Karpas-422 (cell line): ENCODE data around the gene MS4A15. TPM values are rescaled to one million over a fixed set of nuclear protein-coding genes. Genes with fewer than 3 reads are reported as not detected.
"Not testable (repeated sequence)": the region's sequence is repeated elsewhere in the genome, so short reads cannot be mapped to it uniquely, and the experiment has no call there.

ENCODE experiments used
- DNase-seq: peaks from one replicate; pipeline ENCODE4 v3.0.0-alpha.2; 2015
- H2AFZ ChIP-seq: fragments of 200-600 bp; sonication (generic); 2 replicates; pipeline ENCODE4 v1.6.1; 2014; ENCODE audit warnings: antibody characterized with exemption, low read length, mixed read lengths
- H3K27ac ChIP-seq: fragments of 200-600 bp; sonication (generic); 2 replicates; pipeline ENCODE4 v1.5.1; 2014; ENCODE audit warnings: mild to moderate bottlenecking, low read length, moderate library complexity
- H3K27me3 ChIP-seq: fragments of 200-600 bp; sonication (generic); 2 replicates; pipeline ENCODE4 v1.6.1; 2014; ENCODE audit warnings: low read length, mixed read lengths
- H3K36me3 ChIP-seq: fragments of 200-600 bp; sonication (generic); 2 replicates; pipeline ENCODE4 v1.6.1; 2014; ENCODE audit warnings: low read length, mixed read lengths; ENCODE audit not compliant: insufficient read depth
- H3K4me1 ChIP-seq: fragments of 200-600 bp; sonication (generic); 2 replicates; pipeline ENCODE4 v1.6.1; 2014; ENCODE audit warnings: mild to moderate bottlenecking, low read length, mixed read lengths
- H3K4me2 ChIP-seq: fragments of 200-600 bp; sonication (generic); 2 replicates; pipeline ENCODE4 v1.6.1; 2014; ENCODE audit warnings: low read length, low read depth, mild to moderate bottlenecking; ENCODE audit not compliant: poor library complexity, severe bottlenecking
- H3K4me3 ChIP-seq: fragments of 200-600 bp; sonication (generic); 2 replicates; pipeline ENCODE4 v1.5.1; 2014; ENCODE audit warnings: mild to moderate bottlenecking, antibody characterized with exemption, low read length, mixed read lengths
- H3K79me2 ChIP-seq: fragments of 200-600 bp; sonication (generic); 2 replicates; pipeline ENCODE4 v1.6.1; 2014; ENCODE audit warnings: mild to moderate bottlenecking, low read length, mixed read lengths
- H3K9ac ChIP-seq: fragments of 200-600 bp; sonication (generic); 2 replicates; pipeline ENCODE4 v1.6.0; 2014; ENCODE audit warnings: low read length
- H3K9me2 ChIP-seq: fragments of 200-600 bp; sonication (generic), shearing (Covaris generic); replicated peaks from 2 replicates; pipeline ENCODE4 v1.6.0; 2014; ENCODE audit warnings: mild to moderate bottlenecking, low read length, moderate library complexity; ENCODE audit not compliant: insufficient read depth
- H3K9me3 ChIP-seq: fragments of 300-700, 200-600 bp; sonication (generic); 2 replicates; pipeline ENCODE4 v1.6.1; 2014; ENCODE audit warnings: low read length, mixed read lengths
- H4K20me1 ChIP-seq: fragments of 200-600 bp; sonication (generic); 2 replicates; pipeline ENCODE4 v1.6.1; 2014; ENCODE audit warnings: mild to moderate bottlenecking, antibody characterized with exemption, low read length, low read depth; ENCODE audit not compliant: insufficient read depth
- total RNA-seq: library from RNA; depleted of rRNA; stranded (reverse); fragments of >200 nt; shearing (Covaris generic); gene quantifications from 2 replicates; pipeline ENCODE4 v1.2.3, GENCODE V29; 2014; ENCODE audit warnings: low replicate concordance; rRNA removed

MS4A15 gene, protein sequence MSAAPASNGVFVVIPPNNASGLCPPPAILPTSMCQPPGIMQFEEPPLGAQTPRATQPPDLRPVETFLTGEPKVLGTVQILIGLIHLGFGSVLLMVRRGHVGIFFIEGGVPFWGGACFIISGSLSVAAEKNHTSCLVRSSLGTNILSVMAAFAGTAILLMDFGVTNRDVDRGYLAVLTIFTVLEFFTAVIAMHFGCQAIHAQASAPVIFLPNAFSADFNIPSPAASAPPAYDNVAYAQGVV
- not detected in 2 replicates for total RNA-seq

DNA sequence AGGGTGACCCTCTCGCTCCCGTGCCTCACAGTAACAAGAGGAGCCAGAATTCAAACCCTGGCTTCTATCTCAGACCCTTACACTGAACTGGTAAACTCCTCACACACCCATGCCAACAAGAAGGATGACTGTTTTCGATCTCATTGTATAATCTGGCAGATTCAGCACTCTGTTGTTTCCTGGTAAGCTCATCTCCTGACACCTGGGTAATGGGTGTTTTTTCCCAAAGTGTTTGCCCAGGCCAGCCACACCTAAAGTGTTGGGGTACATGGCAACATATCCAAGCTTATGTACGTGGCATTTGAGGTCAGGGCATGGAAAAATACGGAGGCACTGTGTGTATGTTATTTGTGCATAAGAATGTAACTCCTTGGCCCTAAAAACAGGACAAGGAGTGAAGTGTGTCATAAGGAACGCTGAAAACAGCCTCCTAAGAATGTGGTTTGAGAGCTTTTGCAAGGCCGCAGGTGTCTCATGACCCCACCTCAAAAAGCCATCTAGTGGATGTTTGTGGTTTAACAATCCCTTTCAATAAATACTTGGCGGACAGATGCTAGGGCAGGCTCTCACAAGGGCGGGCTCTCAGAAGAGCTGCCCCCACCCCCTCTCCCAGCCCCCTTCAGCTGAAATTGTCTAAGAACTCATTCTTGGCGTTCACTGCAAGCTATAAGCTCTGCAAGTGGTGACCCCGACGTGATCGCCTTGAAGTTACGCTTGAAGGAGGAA, at the start of gene MS4A15:
Gene MS4A15 (plus strand): TSS at position 561 of the 726 bp plus-strand sequence. CDS start 6,867 bp downstream, outside the sequence.
- H3K79me2 ChIP-seq = no peaks in the 10 kb centered on the region
- H3K9me2 ChIP-seq = no peaks in the 10 kb centered on the region
- DNase-seq = peak; percentile 82
- H3K4me3 ChIP-seq = no peak within 1 kb of the TSS
- no peaks in the 10 kb centered on the region for H3K9me3 ChIP-seq
- no peak within 1 kb of the TSS for H3K4me2 ChIP-seq
- H3K9ac ChIP-seq = no peak within 1 kb of the TSS
- H3K36me3 ChIP-seq = no peaks in the 10 kb centered on the region
- H2AFZ ChIP-seq = no peak within 1 kb of the TSS
- peaks cover 21% of the 10 kb centered on the region for H3K4me1 ChIP-seq
- no peaks in the 10 kb centered on the region for H3K27me3 ChIP-seq
- H4K20me1 ChIP-seq = no peaks in the 10 kb centered on the region
- H3K27ac ChIP-seq = no peak within 1 kb of the TSS

DNA sequence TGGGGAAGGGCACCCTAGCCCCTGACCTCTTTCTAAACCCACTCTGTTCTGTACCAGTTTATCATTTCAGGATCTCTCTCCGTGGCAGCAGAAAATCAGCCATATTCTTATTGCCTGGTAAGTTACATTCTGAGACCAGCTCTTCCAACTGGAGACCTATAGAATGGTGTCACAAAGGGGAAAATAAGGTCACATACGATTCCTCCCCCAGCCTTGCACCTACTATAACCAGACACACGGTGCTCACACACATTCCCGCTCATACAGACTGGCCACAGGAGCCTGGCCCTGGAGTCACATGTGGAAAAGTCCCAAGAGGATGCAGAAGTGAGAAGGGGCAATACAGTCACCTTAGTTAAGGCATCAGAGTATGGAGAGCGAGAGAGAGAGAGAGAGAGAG, 49.7 kb upstream of the MS4A15 start:
- DNase-seq = no peak
- Histone ChIP-seq H3K27me3 (no peaks in the 10 kb centered on the region), H3K9me2 (no peaks in the 10 kb centered on the region), H3K79me2 (no peaks in the 10 kb centered on the region), H3K4me3 (no peak overlapping the region), H3K9ac (no peak overlapping the region), H3K27ac (no peak overlapping the region), H3K4me2 (no peak overlapping the region), H3K9me3 (no peaks in the 10 kb centered on the region), H3K4me1 (peaks cover 3% of the 10 kb centered on the region; the same call in 1 of the 2 replicates), H4K20me1 (no peaks in the 10 kb centered on the region), H2AFZ (no peak overlapping the region), H3K36me3 (no peaks in the 10 kb centered on the region)

DNA sequence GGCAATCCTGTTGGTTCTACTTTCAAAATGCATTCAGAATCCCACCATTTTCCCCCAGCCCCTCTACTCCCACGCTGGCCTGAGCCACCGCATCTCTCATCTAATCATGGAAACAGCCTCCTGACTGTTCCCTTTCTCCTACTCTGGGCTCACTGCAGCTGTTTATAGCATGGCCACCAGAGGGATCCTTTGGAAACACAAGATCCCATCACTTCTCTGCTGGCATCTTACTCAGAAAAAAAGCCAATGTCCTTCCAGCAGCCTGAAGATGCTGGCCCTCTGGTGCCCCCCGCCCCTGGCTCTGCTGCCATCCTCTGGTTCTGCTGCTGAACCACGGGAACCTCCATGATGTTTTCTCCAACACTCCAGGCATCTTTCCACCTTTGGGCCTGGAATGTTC, 46.2 kb upstream of the MS4A15 start:
- Histone ChIP-seq H3K4me3 (no peak overlapping the region), H3K9me3 (no peaks in the 10 kb centered on the region), H3K9me2 (no peaks in the 10 kb centered on the region), H3K36me3 (no peaks in the 10 kb centered on the region), H2AFZ (no peak overlapping the region), H3K79me2 (no peaks in the 10 kb centered on the region), H4K20me1 (no peaks in the 10 kb centered on the region), H3K27me3 (no peaks in the 10 kb centered on the region), H3K27ac (no peak overlapping the region), H3K4me2 (no peak overlapping the region), H3K9ac (no peak overlapping the region), H3K4me1 (peaks cover 3% of the 10 kb centered on the region; the same call in 1 of the 2 replicates)
- DNase-seq = no peak

DNA sequence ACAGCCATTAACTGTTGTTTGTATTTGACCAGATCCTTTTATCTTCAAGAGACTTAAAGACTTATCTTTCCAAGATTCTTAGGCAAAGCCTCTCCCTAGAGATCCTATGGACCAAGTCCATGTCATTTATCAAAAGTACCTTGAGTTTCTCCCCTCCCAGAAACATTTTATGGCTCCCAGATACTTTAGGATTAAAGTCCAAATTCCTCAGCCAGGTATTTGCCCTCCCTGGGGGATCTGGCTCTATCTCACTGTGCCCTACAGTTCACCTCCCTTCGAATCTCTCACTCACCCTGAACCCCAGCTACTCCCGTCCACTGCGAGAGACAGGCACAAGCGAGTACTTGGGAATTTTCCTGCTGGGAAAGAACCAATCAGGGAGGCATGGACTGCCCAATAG, 45.4 kb upstream of the MS4A15 start:
- H3K4me2 ChIP-seq = no peak overlapping the region
- no peak for DNase-seq
- H3K4me1 ChIP-seq = peaks cover 3% of the 10 kb centered on the region; the same call in 1 of the 2 replicates
- no peak overlapping the region for H3K9ac ChIP-seq
- H2AFZ ChIP-seq = no peak overlapping the region
- no peak overlapping the region for H3K27ac ChIP-seq
- H3K9me3 ChIP-seq = no peaks in the 10 kb centered on the region
- no peaks in the 10 kb centered on the region for H3K27me3 ChIP-seq
- H3K36me3 ChIP-seq = no peaks in the 10 kb centered on the region
- no peak overlapping the region for H3K4me3 ChIP-seq
- H3K9me2 ChIP-seq = no peaks in the 10 kb centered on the region
- H4K20me1 ChIP-seq = no peaks in the 10 kb centered on the region
- no peaks in the 10 kb centered on the region for H3K79me2 ChIP-seq

DNA sequence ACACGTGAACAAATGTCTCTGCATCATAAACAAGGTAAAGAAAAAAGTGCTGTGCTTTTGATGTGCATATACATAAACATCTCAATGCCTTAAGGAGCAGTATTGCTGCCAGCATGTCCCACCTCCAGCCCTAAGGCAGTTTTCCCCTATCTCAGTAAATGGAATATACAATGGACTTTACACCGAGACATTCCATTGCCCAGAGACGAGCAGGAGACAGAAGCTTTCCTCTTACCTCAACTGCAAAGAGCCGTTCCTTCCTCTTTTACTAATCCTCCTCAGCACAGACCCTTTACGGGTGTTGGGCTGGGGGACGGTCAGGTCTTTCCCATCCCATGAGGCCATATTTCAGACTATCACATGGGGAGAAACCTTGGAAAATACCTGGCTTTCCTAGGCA, 43.2 kb upstream of the MS4A15 start:
- not testable (repeated sequence) for DNase-seq, H3K27ac ChIP-seq, H4K20me1 ChIP-seq

DNA sequence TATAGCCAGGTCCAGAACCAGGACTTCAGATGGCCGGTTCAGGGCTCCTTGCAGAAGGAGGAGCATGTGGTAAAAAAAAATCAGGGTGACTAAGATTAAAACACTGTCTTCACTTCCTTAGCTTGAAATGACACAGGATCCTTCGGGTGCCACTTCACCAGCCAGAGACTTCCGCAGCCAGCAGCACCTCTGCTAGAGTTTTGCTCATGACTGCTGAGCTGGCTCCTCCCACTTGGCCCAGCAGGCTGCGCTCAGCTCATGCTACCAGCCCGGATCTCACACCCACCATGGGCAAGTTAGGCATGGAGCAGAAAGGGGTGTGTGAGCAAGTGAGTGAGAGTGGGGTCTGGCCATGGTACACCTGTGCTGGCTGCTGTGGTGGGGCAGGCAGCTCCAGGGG, 38.7 kb upstream of the MS4A15 start:
- Histone ChIP-seq H4K20me1 (no peaks in the 10 kb centered on the region), H3K9ac (no peak overlapping the region), H3K9me2 (no peaks in the 10 kb centered on the region)

More for the DNA sequence above, 43.2 kb upstream of the MS4A15 start:
- not testable (repeated sequence) for H3K4me2 ChIP-seq, H3K79me2 ChIP-seq, H3K4me3 ChIP-seq, H3K9me2 ChIP-seq, H2AFZ ChIP-seq, H3K9me3 ChIP-seq, H3K36me3 ChIP-seq, H3K9ac ChIP-seq, H3K4me1 ChIP-seq, H3K27me3 ChIP-seq

DNA sequence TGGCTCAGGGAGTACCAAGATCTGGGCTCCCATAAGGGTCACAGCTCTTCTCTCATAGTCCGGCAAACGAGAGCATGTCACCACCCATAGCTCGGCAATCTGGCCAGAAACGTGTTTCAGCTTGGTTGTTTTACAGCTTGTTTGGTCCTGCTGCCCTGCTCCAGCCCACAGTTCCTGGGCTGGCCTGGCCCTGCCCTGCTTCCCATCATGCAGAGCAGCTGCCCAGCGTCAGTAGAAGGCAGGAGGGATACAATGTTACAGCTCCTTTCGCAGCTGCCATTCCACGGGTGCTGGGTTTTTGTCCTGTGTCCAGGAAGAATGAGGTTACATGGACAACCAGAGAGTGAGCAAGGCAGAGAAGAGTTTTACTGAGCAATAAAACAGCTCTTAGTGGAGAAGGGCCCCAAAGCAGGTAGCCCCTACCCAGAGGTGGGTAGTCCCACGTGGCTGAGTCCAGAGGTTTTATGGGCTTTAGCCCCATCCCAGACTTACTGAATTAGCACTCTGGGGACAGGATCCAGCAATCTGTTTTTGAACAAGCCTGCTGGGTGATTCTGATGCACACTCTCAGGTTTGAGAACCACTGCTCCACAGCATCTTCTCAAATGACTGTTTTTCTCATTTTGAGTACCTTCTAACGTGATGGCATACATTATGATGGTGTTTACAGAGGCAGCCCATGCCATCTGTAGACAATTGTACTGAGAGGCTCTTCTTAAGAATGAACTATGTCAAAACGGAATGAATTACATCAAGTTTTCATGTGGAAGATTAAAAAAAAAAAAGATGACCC, 37.9 kb upstream of the MS4A15 start:
- H3K9me3 ChIP-seq = no peaks in the 10 kb centered on the region
- no peaks in the 10 kb centered on the region for H3K36me3 ChIP-seq
- H2AFZ ChIP-seq = no peak overlapping the region; the same call in 1 of the 2 replicates
- no peak overlapping the region for H3K27ac ChIP-seq
- H3K27me3 ChIP-seq = no peaks in the 10 kb centered on the region
- H4K20me1 ChIP-seq = no peaks in the 10 kb centered on the region
- H3K9ac ChIP-seq = no peak overlapping the region
- H3K4me2 ChIP-seq = no peak overlapping the region
- no peaks in the 10 kb centered on the region for H3K9me2 ChIP-seq
- DNase-seq = no peak
- H3K4me3 ChIP-seq = no peak overlapping the region
- no peaks in the 10 kb centered on the region for H3K79me2 ChIP-seq
- H3K4me1 ChIP-seq = no peaks in the 10 kb centered on the region; the same call in 1 of the 2 replicates

More for the DNA sequence above, 38.7 kb upstream of the MS4A15 start:
- Histone ChIP-seq H3K4me1 (no peaks in the 10 kb centered on the region; the same call in 1 of the 2 replicates), H3K79me2 (no peaks in the 10 kb centered on the region), H3K9me3 (no peaks in the 10 kb centered on the region), H3K27ac (no peak overlapping the region), H3K4me2 (no peak overlapping the region), H3K27me3 (no peaks in the 10 kb centered on the region), H3K4me3 (no peak overlapping the region), H3K36me3 (no peaks in the 10 kb centered on the region), H2AFZ (no peak overlapping the region; the same call in 1 of the 2 replicates)
- peak; percentile 56 for DNase-seq

DNA sequence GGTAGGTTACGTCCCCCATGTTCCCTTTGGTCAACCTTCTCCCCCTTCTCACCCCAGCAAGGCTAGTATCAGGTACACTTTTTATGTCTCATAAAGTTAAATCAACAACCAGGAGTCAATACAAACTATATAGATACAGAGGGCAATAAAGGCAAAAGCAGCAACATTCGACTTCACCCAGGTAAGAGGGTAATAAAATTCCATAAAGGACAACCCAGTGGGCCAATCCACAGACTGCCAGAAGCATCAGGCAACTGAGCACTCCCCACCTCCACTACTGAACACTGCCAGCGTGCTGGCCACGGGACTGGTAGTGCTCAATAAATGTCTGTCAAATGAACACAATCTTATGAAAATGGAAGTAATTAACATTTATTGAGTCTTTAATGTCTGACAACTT, 37.3 kb upstream of the MS4A15 start:
- no peaks in the 10 kb centered on the region for H3K9me2 ChIP-seq
- H2AFZ ChIP-seq = no peak overlapping the region
- H3K27me3 ChIP-seq = no peaks in the 10 kb centered on the region
- no peak overlapping the region for H3K27ac ChIP-seq
- no peak overlapping the region for H3K9ac ChIP-seq
- no peak for DNase-seq
- no peaks in the 10 kb centered on the region for H3K9me3 ChIP-seq
- H3K4me1 ChIP-seq = no peaks in the 10 kb centered on the region; the same call in 1 of the 2 replicates
- no peak overlapping the region for H3K4me2 ChIP-seq
- no peaks in the 10 kb centered on the region for H3K36me3 ChIP-seq
- no peaks in the 10 kb centered on the region for H4K20me1 ChIP-seq
- H3K79me2 ChIP-seq = no peaks in the 10 kb centered on the region
- H3K4me3 ChIP-seq = no peak overlapping the region
